ENCODE data around the gene LMBRD2.

Gene LMBRD2

GRCh38 chr5:36057386-36057785 is 94.3 kb downstream of the LMBRD2 start:
- Histone ChIP-seq H3K36me3 (no peaks in the 10 kb centered on the region), H3K27me3 (no peaks in the 10 kb centered on the region), H3K9me3 (no peaks in the 10 kb centered on the region), H3K4me1 (no peaks in the 10 kb centered on the region), H3K4me3 (no peak overlapping the region), H3K27ac (no peak overlapping the region)
- intact Hi-C loops (cut with DNase I; ENCODE audit: low total_unique reads): no loop called here
- DNase-seq: no peak
- TF ChIP-seq CTCF (IDR thresholded peaks at IDR 0.05): no peak

GRCh38 chr5:36056422-36056821 is 95.3 kb downstream of the LMBRD2 start:
- no peak overlapping the region for H3K27ac ChIP-seq
- H3K27me3 ChIP-seq: no peaks in the 10 kb centered on the region
- DNase-seq: no peak
- H3K9me3 ChIP-seq: no peaks in the 10 kb centered on the region
- H3K4me3 ChIP-seq: no peak overlapping the region
- no peaks in the 10 kb centered on the region for H3K4me1 ChIP-seq
- H3K36me3 ChIP-seq: no peaks in the 10 kb centered on the region
- intact Hi-C loops (cut with DNase I; ENCODE audit: low total_unique reads): no loop called here
- TF ChIP-seq CTCF (IDR thresholded peaks at IDR 0.05): no peak

- Histone ChIP-seq H3K9me3 (no peaks in the 10 kb centered on the region), H3K4me1 (no peaks in the 10 kb centered on the region), H3K36me3 (no peaks in the 10 kb centered on the region), H3K4me3 (no peak overlapping the region), H3K27ac (no peak overlapping the region), H3K27me3 (no peaks in the 10 kb centered on the region)
- no peak for TF ChIP-seq CTCF (IDR thresholded peaks at IDR 0.05)
- intact Hi-C loops (cut with DNase I; ENCODE audit: low total_unique reads): no loop called here
- no peak for DNase-seq
Measured at GRCh38 chr5:36055984-36056383, 95.7 kb downstream of the LMBRD2 start.

GRCh38 chr5:36054647-36055046 is 97.0 kb downstream of the LMBRD2 start:
- Histone ChIP-seq H3K36me3 (no peaks in the 10 kb centered on the region), H3K4me1 (no peaks in the 10 kb centered on the region), H3K27ac (no peak overlapping the region), H3K27me3 (no peaks in the 10 kb centered on the region), H3K9me3 (no peaks in the 10 kb centered on the region), H3K4me3 (no peak overlapping the region)
- no peak for TF ChIP-seq CTCF (IDR thresholded peaks at IDR 0.05)
- intact Hi-C loops (cut with DNase I; ENCODE audit: low total_unique reads): no loop called here
- DNase-seq: no peak

GRCh38 chr5:36052538-36052937 is 99.1 kb downstream of the LMBRD2 start:
- intact Hi-C loops (cut with DNase I; ENCODE audit: low total_unique reads): no loop called here
- no peak overlapping the region for H3K27ac ChIP-seq
- no peak for TF ChIP-seq CTCF (IDR thresholded peaks at IDR 0.05)

GRCh38 chr5:36049949-36050348 is 101.7 kb downstream of the LMBRD2 start:
- H3K4me3 ChIP-seq: no peak overlapping the region
- intact Hi-C loops (cut with DNase I; ENCODE audit: low total_unique reads): no loop called here
- no peaks in the 10 kb centered on the region for H3K36me3 ChIP-seq
- no peak overlapping the region for H3K27ac ChIP-seq
- no peaks in the 10 kb centered on the region for H3K9me3 ChIP-seq
- no peaks in the 10 kb centered on the region for H3K4me1 ChIP-seq
- DNase-seq: no peak
- TF ChIP-seq CTCF (IDR thresholded peaks at IDR 0.05): no peak
- H3K27me3 ChIP-seq: no peaks in the 10 kb centered on the region

More at GRCh38 chr5:36052538-36052937, 99.1 kb downstream of the LMBRD2 start:
- H3K9me3 ChIP-seq: no peaks in the 10 kb centered on the region
- DNase-seq: no peak
- no peaks in the 10 kb centered on the region for H3K27me3 ChIP-seq
- no peaks in the 10 kb centered on the region for H3K36me3 ChIP-seq
- no peaks in the 10 kb centered on the region for H3K4me1 ChIP-seq
- no peak overlapping the region for H3K4me3 ChIP-seq
